Adrenal gland (tissue), 5 donors: ENCODE data around the gene SLC24A3.

Experiments
- CTCF ChIP-seq, 6 experiments: fragments of 450-650 bp in 4 of 6; fragments of 200-600 bp in 2 of 6; sonication (generic) in 1 of 6; IDR thresholded peaks; 1 replicate in 5 of 6; 2 replicates in 1 of 6; pipeline versions ENCODE4 v1.5.1 to v1.8.0; 2016 to 2021; ENCODE audit warnings: antibody characterized with exemption in 6 of 6, mild to moderate bottlenecking in 2 of 6, moderate library complexity in 1 of 6
- POLR2A ChIP-seq, 2 donors: fragments of 450-650 bp; IDR thresholded peaks; one replicate each; pipeline ENCODE4 v1.6.1; 2017; ENCODE audit warnings: antibody characterized with exemption in 2 of 2, mild to moderate bottlenecking in 2 of 2, moderate library complexity in 1 of 2
- donor health status: DM: no; HTN: no; CAD: no.

- TF ChIP-seq CTCF (IDR thresholded peaks at IDR 0.05) (no peak), POLR2A (IDR thresholded peaks at IDR 0.05) (no peak)
Observed at GRCh38 chr20:19723051-19723450, 510.6 kb downstream of the SLC24A3 start.
